H1 (cell line): ENCODE results near the gene INPP5F.

Experiments used
- BACH1 ChIP-seq: IDR thresholded peaks from 2 replicates; pipeline ENCODE4 v1.6.1; 2012; ENCODE audit warnings: low read length, improper control_type of control experiment
- CBX5 ChIP-seq: fragments of 300-800, 300-1000 bp; sonication (generic); IDR thresholded peaks from 2 replicates; pipeline ENCODE4 v1.7.1; 2016; ENCODE audit warnings: antibody characterized with exemption, low read length, low read depth
- EP300 ChIP-seq, 2 experiments: IDR thresholded peaks; 1 replicate in 1 of 2; 2 replicates in 1 of 2; pipeline ENCODE4 v1.6.1; 2011 to 2012; ENCODE audit warnings: low read depth in 2 of 2, low read length in 2 of 2, mild to moderate bottlenecking in 2 of 2, borderline replicate concordance in 1 of 2, inconsistent platforms in 1 of 2, moderate library complexity in 1 of 2
- FOSL1 ChIP-seq: IDR thresholded peaks from 2 replicates; pipeline ENCODE4 v1.6.1; 2011; ENCODE audit warnings: mild to moderate bottlenecking, low read depth, low read length, moderate library complexity; ENCODE audit not compliant: insufficient read depth
- HDAC2 ChIP-seq, 2 experiments: fragments of 300-600 bp in 1 of 2; sonication (generic) in 1 of 2; IDR thresholded peaks; 2 replicates each; pipeline ENCODE4 v1.6.1; 2011 to 2012; ENCODE audit warnings: low read depth in 2 of 2, low read length in 2 of 2, mild to moderate bottlenecking in 2 of 2, moderate library complexity in 2 of 2, borderline replicate concordance in 1 of 2, inconsistent platforms in 1 of 2
- JUND ChIP-seq: IDR thresholded peaks from 2 replicates; pipeline ENCODE4 v1.6.1; 2011; ENCODE audit warnings: mild to moderate bottlenecking, improper control_type of control experiment, low read length
- POLR2A ChIP-seq, 2 experiments: IDR thresholded peaks; 1 replicate in 1 of 2; 2 replicates in 1 of 2; pipeline ENCODE4 v1.6.1; 2011; ENCODE audit warnings: low read depth in 2 of 2, low read length in 2 of 2, mild to moderate bottlenecking in 2 of 2; ENCODE audit errors: control extremely low read depth in 1 of 2
- POLR2AphosphoS5 ChIP-seq: IDR thresholded peaks from 2 replicates; pipeline ENCODE4 v1.6.1; 2011; ENCODE audit warnings: low read depth, low read length
- TEAD4 ChIP-seq: IDR thresholded peaks from 2 replicates; pipeline ENCODE4 v1.6.1; 2012; ENCODE audit warnings: low read depth, low read length, inconsistent platforms, mixed read lengths
- TF ChIP-seq, protein P1 (sequence below), 3 experiments: IDR thresholded peaks; 1 replicate in 2 of 3; 2 replicates in 1 of 3; pipeline versions ENCODE4 v1.5.1 to v1.6.1; 2011; ENCODE audit warnings: low read length in 3 of 3, mild to moderate bottlenecking in 3 of 3, inconsistent platforms in 2 of 3, low read depth in 1 of 3, moderate library complexity in 1 of 3; ENCODE audit not compliant: insufficient read depth in 1 of 3; ENCODE audit errors: control extremely low read depth in 1 of 3

GRCh38 chr10:119755446-119755845 is 29.6 kb downstream of the INPP5F start:
- TF ChIP-seq CBX5: no peak
- TF ChIP-seq, protein P1, sequence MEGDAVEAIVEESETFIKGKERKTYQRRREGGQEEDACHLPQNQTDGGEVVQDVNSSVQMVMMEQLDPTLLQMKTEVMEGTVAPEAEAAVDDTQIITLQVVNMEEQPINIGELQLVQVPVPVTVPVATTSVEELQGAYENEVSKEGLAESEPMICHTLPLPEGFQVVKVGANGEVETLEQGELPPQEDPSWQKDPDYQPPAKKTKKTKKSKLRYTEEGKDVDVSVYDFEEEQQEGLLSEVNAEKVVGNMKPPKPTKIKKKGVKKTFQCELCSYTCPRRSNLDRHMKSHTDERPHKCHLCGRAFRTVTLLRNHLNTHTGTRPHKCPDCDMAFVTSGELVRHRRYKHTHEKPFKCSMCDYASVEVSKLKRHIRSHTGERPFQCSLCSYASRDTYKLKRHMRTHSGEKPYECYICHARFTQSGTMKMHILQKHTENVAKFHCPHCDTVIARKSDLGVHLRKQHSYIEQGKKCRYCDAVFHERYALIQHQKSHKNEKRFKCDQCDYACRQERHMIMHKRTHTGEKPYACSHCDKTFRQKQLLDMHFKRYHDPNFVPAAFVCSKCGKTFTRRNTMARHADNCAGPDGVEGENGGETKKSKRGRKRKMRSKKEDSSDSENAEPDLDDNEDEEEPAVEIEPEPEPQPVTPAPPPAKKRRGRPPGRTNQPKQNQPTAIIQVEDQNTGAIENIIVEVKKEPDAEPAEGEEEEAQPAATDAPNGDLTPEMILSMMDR (IDR thresholded peaks at IDR 0.05; ENCODE audit: control extremely low read depth in 1 of 3, insufficient read depth in 1 of 3, low read depth in 1 of 3, low read length in 3 of 3): no peak
- no peak for TF ChIP-seq TEAD4
- TF ChIP-seq POLR2A (IDR thresholded peaks at IDR 0.05; ENCODE audit: control extremely low read depth in 1 of 2, low read depth in 2 of 2, low read length in 2 of 2): no peak
- no peak for TF ChIP-seq FOSL1
- no peak for TF ChIP-seq POLR2AphosphoS5
- no peak for TF ChIP-seq JUND
- TF ChIP-seq HDAC2 (IDR thresholded peaks at IDR 0.05; ENCODE audit: borderline replicate concordance in 1 of 2, low read depth in 2 of 2, low read length in 2 of 2): no peak
- TF ChIP-seq BACH1: no peak
- no peak for TF ChIP-seq EP300 (IDR thresholded peaks at IDR 0.05; ENCODE audit: borderline replicate concordance in 1 of 2, low read depth in 2 of 2, low read length in 2 of 2)
